Coronary artery (tissue), 2 donors: Measurements from ENCODE around the gene BTNL8.
"Not testable (repeated sequence)": the region's sequence is repeated elsewhere in the genome, so short reads cannot be mapped to it uniquely, and the experiment has no call there.

Experiments used
- DNase-seq: peaks from one replicate; pipeline ENCODE4 v3.0.0-alpha.2; 2017; ENCODE audit warnings: low spot score
- H3K27ac ChIP-seq, 2 donors: fragments of 200-600 bp; sonication (generic); one replicate each; pipeline ENCODE4 v1.5.1; 2016 to 2019
- H3K4me3 ChIP-seq: fragments of 200-600 bp; sonication (generic); 2 replicates; pipeline ENCODE4 v1.5.1; 2016; ENCODE audit warnings: mild to moderate bottlenecking, moderate library complexity
- TF ChIP-seq, protein P1 (sequence below): fragments of 200-600 bp; sonication (generic); IDR thresholded peaks from one replicate; pipeline ENCODE4 v1.5.1; 2019; ENCODE audit warnings: antibody characterized with exemption

BTNL8 gene

GRCh38 chr5:180875860-180876426, 23.0 kb upstream of the BTNL8 start:
- TF ChIP-seq, protein P1, sequence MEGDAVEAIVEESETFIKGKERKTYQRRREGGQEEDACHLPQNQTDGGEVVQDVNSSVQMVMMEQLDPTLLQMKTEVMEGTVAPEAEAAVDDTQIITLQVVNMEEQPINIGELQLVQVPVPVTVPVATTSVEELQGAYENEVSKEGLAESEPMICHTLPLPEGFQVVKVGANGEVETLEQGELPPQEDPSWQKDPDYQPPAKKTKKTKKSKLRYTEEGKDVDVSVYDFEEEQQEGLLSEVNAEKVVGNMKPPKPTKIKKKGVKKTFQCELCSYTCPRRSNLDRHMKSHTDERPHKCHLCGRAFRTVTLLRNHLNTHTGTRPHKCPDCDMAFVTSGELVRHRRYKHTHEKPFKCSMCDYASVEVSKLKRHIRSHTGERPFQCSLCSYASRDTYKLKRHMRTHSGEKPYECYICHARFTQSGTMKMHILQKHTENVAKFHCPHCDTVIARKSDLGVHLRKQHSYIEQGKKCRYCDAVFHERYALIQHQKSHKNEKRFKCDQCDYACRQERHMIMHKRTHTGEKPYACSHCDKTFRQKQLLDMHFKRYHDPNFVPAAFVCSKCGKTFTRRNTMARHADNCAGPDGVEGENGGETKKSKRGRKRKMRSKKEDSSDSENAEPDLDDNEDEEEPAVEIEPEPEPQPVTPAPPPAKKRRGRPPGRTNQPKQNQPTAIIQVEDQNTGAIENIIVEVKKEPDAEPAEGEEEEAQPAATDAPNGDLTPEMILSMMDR, result no peak
- H3K4me3 ChIP-seq, result no peak overlapping the region
- no peak for DNase-seq
- no peak overlapping the region for H3K27ac ChIP-seq

DNA sequence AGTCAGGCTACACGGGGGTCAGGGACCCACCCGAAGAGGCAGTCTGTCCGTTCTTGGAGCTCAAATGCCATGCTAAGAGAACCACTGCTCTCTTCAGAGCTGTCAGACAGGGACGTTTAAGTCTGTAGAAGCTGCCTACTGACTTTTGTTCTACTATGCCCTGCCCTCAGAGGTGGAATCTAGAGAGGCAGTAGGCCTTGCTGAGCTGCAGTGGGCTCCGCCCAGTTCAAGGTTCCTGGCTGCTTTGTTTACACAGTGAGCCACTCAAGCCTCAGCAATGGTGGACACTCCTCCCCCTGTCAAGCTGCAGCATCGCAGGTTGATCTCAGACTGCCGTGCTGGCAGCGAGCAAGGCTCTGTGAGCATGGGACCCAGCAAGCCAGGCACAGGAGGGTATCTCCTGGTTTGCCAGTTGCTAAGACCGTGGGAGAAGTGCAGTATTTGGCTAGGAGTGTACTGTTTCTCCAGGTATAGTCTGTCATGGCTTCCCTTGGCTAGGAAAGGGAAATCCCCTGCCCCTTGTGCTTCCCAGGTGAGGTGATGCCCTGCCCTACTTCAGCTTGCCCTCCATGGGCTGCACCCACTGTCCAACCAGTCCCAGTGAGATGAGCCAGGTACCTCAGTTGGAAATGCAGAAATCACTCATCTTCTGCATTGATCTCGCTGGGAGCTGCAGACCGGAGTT, 13.0 kb upstream of the BTNL8 start:
- H3K27ac ChIP-seq, DNase-seq, H3K4me3 ChIP-seq: not testable (repeated sequence)

DNA sequence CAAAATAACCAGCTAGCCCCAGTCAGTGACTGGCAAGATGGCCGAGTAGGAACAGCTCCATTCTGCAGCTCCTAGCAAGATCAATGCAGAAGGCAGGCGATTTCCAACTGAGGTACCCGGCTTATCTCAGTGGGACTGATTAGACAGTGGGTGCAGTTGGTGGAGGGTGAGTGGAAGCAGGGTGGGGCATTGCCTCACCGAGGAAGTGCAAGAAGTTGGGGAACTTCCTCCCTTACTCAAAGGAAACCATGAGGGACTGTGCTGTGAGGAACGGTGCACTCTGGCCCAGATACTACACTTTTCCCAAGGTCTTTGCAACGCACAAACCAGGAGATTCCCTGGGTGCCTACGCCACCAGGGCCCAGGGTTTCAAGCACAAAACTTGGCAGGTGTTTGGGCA, 9.6 kb upstream of the BTNL8 start:
- no peak overlapping the region for H3K4me3 ChIP-seq
- no peak for DNase-seq
- TF ChIP-seq, protein P1, result no peak
- no peak overlapping the region for H3K27ac ChIP-seq

DNA sequence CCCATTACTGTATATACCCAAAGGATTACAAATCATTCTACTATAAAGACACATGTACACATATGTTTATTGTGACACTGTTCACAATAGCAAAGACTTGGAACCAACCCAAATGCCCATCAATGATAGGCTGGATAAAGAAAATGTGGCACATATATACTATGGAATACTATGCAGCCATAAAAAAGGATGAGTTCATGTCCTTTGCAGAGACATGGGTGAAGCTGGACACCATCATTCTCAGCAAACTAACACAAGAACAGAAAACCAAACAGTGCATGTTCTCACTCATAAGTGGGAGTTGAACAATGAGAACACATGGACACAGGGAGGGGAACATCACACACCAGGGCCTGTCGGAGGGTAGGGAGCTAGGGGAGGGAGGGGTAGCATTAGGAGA, 3.6 kb upstream of the BTNL8 start:
- not testable (repeated sequence) for DNase-seq, H3K4me3 ChIP-seq, H3K27ac ChIP-seq

DNA sequence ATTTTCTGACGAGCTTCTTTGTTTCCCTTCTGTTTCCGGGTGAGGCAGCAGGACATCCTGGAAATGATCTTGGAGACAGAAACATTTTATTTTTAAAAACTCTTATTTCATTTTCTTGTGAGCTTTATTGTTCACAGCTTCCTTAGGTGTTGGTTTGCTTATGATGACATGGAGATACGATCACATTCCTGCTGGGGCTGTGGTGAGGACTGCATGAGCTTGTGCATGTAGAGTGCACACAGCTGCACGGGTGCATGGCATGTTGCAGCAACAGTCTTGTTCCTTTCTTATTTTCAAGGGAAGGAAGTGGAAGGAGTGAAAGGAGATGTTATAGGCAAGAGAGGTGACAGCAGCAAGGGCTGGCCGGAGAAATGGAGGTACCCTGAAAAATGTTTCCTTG, 1.2 kb downstream of the BTNL8 start:
- Histone ChIP-seq H3K4me3 (no peak overlapping the region), H3K27ac (no peak overlapping the region)
- TF ChIP-seq, protein P1, result no peak
- no peak for DNase-seq

- TF ChIP-seq, protein P1, result no peak
- no peak overlapping the region for H3K27ac ChIP-seq
- H3K4me3 ChIP-seq, result no peak overlapping the region
- no peak for DNase-seq
Observed at GRCh38 chr5:180901319-180902009, 2.5 kb downstream of the BTNL8 start.

- Histone ChIP-seq H3K4me3 (no peak overlapping the region), H3K27ac (no peak overlapping the region)
- TF ChIP-seq, protein P1, result no peak
- DNase-seq, result no peak
Observed at GRCh38 chr5:180908400-180908799, 9.4 kb downstream of the BTNL8 start.
